KMS-11 (cell line): ENCODE results near the gene VASH2.
A peak's percentile ranks its signal among the peaks of the same experiment; 100 is the strongest.

Experiments used
- H2AFZ ChIP-seq: fragments of 200-600 bp; sonication (generic); 2 replicates; pipeline ENCODE4 v1.6.1; 2016; ENCODE audit warnings: antibody characterized with exemption, mixed run types, low read depth
- H3K27ac ChIP-seq: fragments of 200-600 bp; sonication (generic); 2 replicates; pipeline ENCODE4 v1.6.1; 2016; ENCODE audit warnings: mild to moderate bottlenecking, mixed run types
- H3K27me3 ChIP-seq: fragments of 200-600 bp; sonication (generic); 2 replicates; pipeline ENCODE4 v1.6.1; 2017; ENCODE audit warnings: mild to moderate bottlenecking, low read depth, mixed run types, moderate library complexity; ENCODE audit not compliant: insufficient read depth
- H3K36me3 ChIP-seq: fragments of 200-600 bp; sonication (generic); 2 replicates; pipeline ENCODE4 v1.6.1; 2017; ENCODE audit warnings: mild to moderate bottlenecking, mixed run types; ENCODE audit not compliant: insufficient read depth
- H3K4me1 ChIP-seq: fragments of 200-600 bp; sonication (generic); 2 replicates; pipeline ENCODE4 v1.6.1; 2016; ENCODE audit warnings: mild to moderate bottlenecking, low read depth, mixed run types; ENCODE audit not compliant: poor library complexity, severe bottlenecking
- H3K4me2 ChIP-seq: fragments of 200-600 bp; sonication (generic); 2 replicates; pipeline ENCODE4 v1.7.0; 2016; ENCODE audit warnings: mild to moderate bottlenecking, mixed run types
- H3K4me3 ChIP-seq: fragments of 200-600 bp; sonication (generic); IDR thresholded peaks from 2 replicates; pipeline ENCODE4 v1.6.1; 2017; ENCODE audit warnings: low read depth, low read length, mixed read lengths; ENCODE audit not compliant: insufficient read depth
- H3K79me2 ChIP-seq: fragments of 200-600 bp; sonication (generic); 2 replicates; pipeline ENCODE4 v1.6.1; 2016; ENCODE audit warnings: low read depth, mixed run types; ENCODE audit not compliant: insufficient read depth
- H3K9ac ChIP-seq: fragments of 200-600 bp; sonication (generic); 2 replicates; pipeline ENCODE4 v1.6.1; 2016; ENCODE audit warnings: mild to moderate bottlenecking, mixed run types
- H4K20me1 ChIP-seq: fragments of 200-600 bp; sonication (generic); 2 replicates; pipeline ENCODE4 v1.6.1; 2016; ENCODE audit warnings: mild to moderate bottlenecking, mixed run types; ENCODE audit not compliant: insufficient read depth
- TF ChIP-seq, protein P1 (sequence below): fragments of 200-600 bp; sonication (generic); conservative IDR thresholded peaks from 2 replicates; pipeline ENCODE4 v1.6.1; 2017; ENCODE audit warnings: low read depth, mild to moderate bottlenecking, antibody characterized with exemption, low read length, moderate library complexity, mixed read lengths

The VASH2 gene

GRCh38 chr1:213014642-213015041 is 64.3 kb downstream of the VASH2 start:
- H3K79me2 ChIP-seq, result peaks cover 17% of the 10 kb centered on the region
- H3K4me3 ChIP-seq, result peak overlapping the region; percentile 90
- H3K36me3 ChIP-seq, result 0 out of 2 replicates have a peak, but pooled peaks cover 6% of the 10 kb centered on the region
- H3K4me2 ChIP-seq, result peak overlapping the region; percentile 93
- H3K27me3 ChIP-seq, result no peaks in the 10 kb centered on the region
- H3K27ac ChIP-seq, result peak overlapping the region; percentile 43
- TF ChIP-seq, protein P1, sequence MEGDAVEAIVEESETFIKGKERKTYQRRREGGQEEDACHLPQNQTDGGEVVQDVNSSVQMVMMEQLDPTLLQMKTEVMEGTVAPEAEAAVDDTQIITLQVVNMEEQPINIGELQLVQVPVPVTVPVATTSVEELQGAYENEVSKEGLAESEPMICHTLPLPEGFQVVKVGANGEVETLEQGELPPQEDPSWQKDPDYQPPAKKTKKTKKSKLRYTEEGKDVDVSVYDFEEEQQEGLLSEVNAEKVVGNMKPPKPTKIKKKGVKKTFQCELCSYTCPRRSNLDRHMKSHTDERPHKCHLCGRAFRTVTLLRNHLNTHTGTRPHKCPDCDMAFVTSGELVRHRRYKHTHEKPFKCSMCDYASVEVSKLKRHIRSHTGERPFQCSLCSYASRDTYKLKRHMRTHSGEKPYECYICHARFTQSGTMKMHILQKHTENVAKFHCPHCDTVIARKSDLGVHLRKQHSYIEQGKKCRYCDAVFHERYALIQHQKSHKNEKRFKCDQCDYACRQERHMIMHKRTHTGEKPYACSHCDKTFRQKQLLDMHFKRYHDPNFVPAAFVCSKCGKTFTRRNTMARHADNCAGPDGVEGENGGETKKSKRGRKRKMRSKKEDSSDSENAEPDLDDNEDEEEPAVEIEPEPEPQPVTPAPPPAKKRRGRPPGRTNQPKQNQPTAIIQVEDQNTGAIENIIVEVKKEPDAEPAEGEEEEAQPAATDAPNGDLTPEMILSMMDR, result no peak
- peak overlapping the region; percentile 66 for H3K9ac ChIP-seq
- H4K20me1 ChIP-seq, result no peaks in the 10 kb centered on the region
- H2AFZ ChIP-seq, result peak overlapping the region; percentile 77
- H3K4me1 ChIP-seq, result peaks cover 13% of the 10 kb centered on the region

- TF ChIP-seq, protein P1, result no peak
- H3K79me2 ChIP-seq, result peaks cover 17% of the 10 kb centered on the region
- 0 out of 2 replicates have a peak, but pooled peaks cover 6% of the 10 kb centered on the region for H3K36me3 ChIP-seq
- H3K4me1 ChIP-seq, result peaks cover 13% of the 10 kb centered on the region
- H3K4me3 ChIP-seq, result peak within 1 kb of the TSS; percentile 90
- peak within 1 kb of the TSS; percentile 66 for H3K9ac ChIP-seq
- H2AFZ ChIP-seq, result peak within 1 kb of the TSS; percentile 77
- H3K4me2 ChIP-seq, result peak within 1 kb of the TSS; percentile 93
- H3K27ac ChIP-seq, result peak within 1 kb of the TSS; percentile 43
- H4K20me1 ChIP-seq, result no peaks in the 10 kb centered on the region
- H3K27me3 ChIP-seq, result no peaks in the 10 kb centered on the region
Observed at GRCh38 chr1:213015099-213016050, 65.0 kb downstream of the VASH2 start, which contains the start of gene ANGEL2. TSS of gene ANGEL2 (minus strand) at chr1:213015867. CDS start at chr1:213015671, 196 bp downstream.

DNA sequence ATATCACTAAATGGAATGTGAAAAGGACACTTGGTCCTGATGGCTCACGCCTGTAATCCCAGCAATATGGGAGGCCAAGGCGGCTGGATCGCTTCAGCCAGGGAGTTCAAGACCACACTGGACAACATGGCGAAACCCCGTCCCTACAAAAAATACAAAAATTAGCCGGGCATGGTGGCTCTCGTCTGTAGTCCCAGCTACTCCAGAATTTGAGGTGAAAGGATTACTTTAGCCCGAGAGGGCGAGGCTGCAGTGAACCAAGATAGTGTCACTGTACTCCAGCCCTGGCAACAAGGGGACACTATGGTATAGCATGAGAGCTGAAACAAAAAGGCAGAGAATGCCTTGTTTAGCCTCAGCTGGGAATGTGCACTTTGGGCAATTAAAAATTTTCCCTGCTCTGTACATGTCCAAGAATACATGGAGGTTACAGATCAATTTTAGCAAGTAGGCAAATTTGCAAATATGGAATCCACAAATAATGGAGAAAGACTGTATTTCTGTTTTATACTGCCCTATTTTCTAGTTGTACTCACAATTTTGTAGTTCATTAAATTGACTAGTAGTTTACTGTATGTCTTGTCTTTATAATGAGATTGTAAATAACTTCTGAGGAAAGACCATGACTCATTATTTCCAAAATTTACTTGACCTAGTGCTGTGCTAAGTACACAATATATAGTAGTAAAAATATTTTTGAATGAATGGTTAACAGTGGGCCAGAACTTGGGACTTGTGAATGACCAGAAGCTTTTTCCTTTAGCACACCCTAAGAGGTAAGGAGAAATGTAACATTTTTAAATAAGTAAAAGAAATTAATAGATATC is 67.3 kb downstream of the VASH2 start:
- Histone ChIP-seq H3K36me3 (0 out of 2 replicates have a peak, but pooled peaks cover 5% of the 10 kb centered on the region), H3K4me1 (peaks cover 13% of the 10 kb centered on the region), H2AFZ (no peak overlapping the region), H3K4me2 (no peak overlapping the region), H3K4me3 (no peak overlapping the region), H3K79me2 (peaks cover 17% of the 10 kb centered on the region), H4K20me1 (no peaks in the 10 kb centered on the region), H3K9ac (no peak overlapping the region), H3K27ac (no peak overlapping the region), H3K27me3 (no peaks in the 10 kb centered on the region)
- TF ChIP-seq, protein P1, result no peak

GRCh38 chr1:213019450-213019849 is 69.1 kb downstream of the VASH2 start:
- no peak overlapping the region for H3K27ac ChIP-seq
- H3K4me1 ChIP-seq, result peaks cover 3% of the 10 kb centered on the region

More at GRCh38 chr1:213019450-213019849, 69.1 kb downstream of the VASH2 start:
- Histone ChIP-seq H3K9ac (no peak overlapping the region), H4K20me1 (no peaks in the 10 kb centered on the region), H3K79me2 (peaks cover 7% of the 10 kb centered on the region), H3K36me3 (no peaks in the 10 kb centered on the region), H2AFZ (no peak overlapping the region), H3K27me3 (no peaks in the 10 kb centered on the region), H3K4me3 (no peak overlapping the region), H3K4me2 (no peak overlapping the region)
- TF ChIP-seq, protein P1, result no peak
